ENCODE measurements around the gene GPR107.

GPR107 gene

GRCh38 chr9:130053109-130053503 is 600 bp upstream of the GPR107 start:
- H3K4me3 ChIP-seq (ENCODE audit: low read depth, low read length), result peak overlapping the region; percentile 80

- H3K4me3 ChIP-seq (ENCODE audit: low read depth, low read length), result peak overlapping the region; percentile 80
Observed at GRCh38 chr9:130054325-130054786, 650 bp downstream of the GPR107 start.

DNA sequence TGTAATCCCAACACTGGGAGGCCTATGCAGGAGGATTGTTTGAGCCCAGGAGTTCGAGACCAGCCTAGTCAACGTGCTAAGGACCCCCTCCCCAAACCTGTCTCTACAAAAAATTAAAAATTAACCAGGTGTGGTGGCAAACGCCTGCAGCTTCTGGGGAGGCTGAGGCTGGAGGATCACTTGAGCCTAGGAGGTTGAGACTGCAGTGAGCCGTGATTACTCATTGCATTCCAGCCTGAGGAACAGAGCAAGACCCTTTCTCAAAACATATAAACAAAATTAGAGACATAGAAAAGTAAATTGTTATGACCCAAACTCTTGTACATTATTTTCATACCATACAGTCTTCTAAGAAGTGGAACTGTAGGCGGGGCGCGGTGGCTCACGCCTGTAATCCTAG is 1.1 kb downstream of the GPR107 start:
- H3K4me3 ChIP-seq (ENCODE audit: low read depth, low read length), result peak overlapping the region; percentile 80

DNA sequence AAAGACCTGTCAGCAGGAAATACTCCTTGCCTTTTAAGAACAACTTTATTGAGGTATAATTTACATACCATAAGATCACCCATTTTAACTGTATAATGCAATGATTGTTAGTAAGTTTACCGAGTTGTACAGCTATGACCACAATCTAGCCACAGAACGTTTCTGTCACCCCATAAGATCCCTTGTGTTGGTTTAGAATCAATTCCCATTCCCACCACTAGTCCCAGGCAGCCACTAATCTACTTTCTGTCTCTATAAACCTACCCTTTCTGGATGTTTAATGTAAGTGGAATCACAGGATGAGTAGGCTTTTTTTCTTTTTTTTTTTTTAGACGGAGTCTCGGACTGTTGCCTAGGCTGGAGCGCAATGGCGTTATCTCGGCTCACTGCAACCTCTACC is 4.4 kb downstream of the GPR107 start:
- H3K4me3 ChIP-seq (ENCODE audit: low read depth, low read length), result no peak overlapping the region

DNA sequence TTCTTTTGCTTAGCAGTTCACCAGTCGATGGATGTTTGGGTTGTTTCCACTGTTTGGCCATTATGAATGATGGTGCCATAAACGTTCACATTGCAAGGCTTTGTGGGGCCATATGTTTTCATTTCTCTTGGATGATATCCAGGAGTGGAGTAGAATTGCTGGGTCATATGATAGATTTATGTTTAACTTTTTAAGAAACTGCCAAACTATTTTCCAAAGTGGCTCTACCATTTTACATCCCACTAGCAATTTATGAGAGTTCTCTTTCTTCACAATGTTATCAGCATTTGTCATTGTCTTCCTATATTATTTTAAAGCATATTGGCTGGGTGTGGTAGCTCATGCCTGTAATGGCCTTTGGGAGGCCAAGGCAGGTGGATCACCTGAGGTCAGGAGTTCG is 5.2 kb downstream of the GPR107 start:
- H3K4me3 ChIP-seq (ENCODE audit: low read depth, low read length), result no peak overlapping the region

GRCh38 chr9:130060296-130060695 is 6.6 kb downstream of the GPR107 start:
- no peak overlapping the region for H3K4me3 ChIP-seq (ENCODE audit: low read depth, low read length)

DNA sequence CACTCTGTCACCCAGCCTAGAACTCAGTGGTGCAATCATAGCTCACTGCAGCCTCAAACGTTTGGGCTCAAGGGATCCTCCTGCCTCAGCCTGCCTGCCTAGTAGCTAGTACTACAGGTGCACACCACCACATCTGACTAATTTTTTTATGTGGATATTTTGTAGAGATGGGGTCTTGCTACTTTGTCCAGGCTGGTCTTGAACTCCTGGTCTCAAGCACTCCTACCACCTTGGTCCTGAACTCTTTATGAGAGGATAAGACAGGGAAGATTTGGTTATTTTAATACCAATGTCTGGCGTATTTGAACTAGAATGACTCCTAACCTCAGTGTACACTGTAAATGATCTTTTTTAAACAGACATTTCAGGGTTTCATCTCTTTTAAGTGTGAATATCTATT is 9.0 kb downstream of the GPR107 start:
- no peak overlapping the region for H3K4me3 ChIP-seq (ENCODE audit: low read depth, low read length)

GRCh38 chr9:130064621-130065020 is 10.9 kb downstream of the GPR107 start:
- no peak overlapping the region for H3K4me3 ChIP-seq (ENCODE audit: low read depth, low read length)

- no peak overlapping the region for H3K4me3 ChIP-seq (ENCODE audit: low read depth, low read length)
Observed at GRCh38 chr9:130069048-130069447, 15.3 kb downstream of the GPR107 start.

- H3K4me3 ChIP-seq (ENCODE audit: low read depth, low read length), result no peak overlapping the region
Observed at GRCh38 chr9:130072515-130073235, 19.0 kb downstream of the GPR107 start.

GRCh38 chr9:130073373-130073772 is 19.7 kb downstream of the GPR107 start:
- no peak overlapping the region for H3K4me3 ChIP-seq (ENCODE audit: low read depth, low read length)

GRCh38 chr9:130078547-130078946 is 24.8 kb downstream of the GPR107 start:
- H3K4me3 ChIP-seq (ENCODE audit: low read depth, low read length), result no peak overlapping the region

- no peak overlapping the region for H3K4me3 ChIP-seq (ENCODE audit: low read depth, low read length)
Observed at GRCh38 chr9:130084337-130084736, 30.6 kb downstream of the GPR107 start.

GRCh38 chr9:130088051-130088450 is 34.3 kb downstream of the GPR107 start:
- H3K4me3 ChIP-seq (ENCODE audit: low read depth, low read length), result no peak overlapping the region

DNA sequence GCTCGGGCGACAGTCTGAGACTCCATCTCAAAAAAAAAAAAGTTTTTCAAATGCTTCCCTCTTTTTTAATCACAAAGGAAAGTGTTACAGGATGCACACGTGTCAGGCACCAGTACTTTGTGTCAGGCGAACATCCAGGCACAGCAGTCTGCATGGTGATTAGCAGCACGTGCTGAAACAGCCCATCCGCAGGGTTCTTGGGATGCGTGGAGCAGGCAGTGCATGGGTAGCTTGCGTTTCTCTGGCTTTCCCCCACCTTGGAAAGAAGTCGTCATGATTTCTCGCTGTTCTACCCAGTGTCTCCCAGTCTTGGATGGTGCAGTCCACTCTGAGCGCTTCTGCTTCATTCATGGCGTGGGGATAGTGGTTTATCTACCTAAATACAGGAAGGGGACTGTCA is 35.4 kb downstream of the GPR107 start:
- no peak overlapping the region for H3K4me3 ChIP-seq (ENCODE audit: low read depth, low read length)

- no peak overlapping the region for H3K4me3 ChIP-seq (ENCODE audit: low read depth, low read length)
Observed at GRCh38 chr9:130090915-130091314, 37.2 kb downstream of the GPR107 start.

DNA sequence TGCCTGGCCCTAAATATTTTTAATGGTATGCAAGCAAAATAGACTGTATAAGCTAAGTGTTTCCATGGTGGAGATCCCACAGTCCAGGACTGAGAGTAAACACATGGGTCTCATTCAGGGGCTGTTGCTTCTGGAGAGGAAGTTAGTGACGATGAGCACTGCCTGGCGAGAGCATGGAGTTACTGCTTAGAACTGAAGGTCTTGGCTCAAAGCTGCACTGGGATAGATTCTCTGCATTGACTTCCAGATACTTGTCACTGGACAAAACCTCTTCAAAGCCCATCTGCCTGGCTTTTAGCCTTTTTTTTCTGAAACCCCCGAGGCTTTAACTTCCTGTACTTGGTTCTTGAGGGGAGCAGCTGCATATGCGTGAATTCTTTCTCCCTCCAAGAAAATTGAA is 39.2 kb downstream of the GPR107 start:
- H3K4me3 ChIP-seq (ENCODE audit: low read depth, low read length), result no peak overlapping the region

DNA sequence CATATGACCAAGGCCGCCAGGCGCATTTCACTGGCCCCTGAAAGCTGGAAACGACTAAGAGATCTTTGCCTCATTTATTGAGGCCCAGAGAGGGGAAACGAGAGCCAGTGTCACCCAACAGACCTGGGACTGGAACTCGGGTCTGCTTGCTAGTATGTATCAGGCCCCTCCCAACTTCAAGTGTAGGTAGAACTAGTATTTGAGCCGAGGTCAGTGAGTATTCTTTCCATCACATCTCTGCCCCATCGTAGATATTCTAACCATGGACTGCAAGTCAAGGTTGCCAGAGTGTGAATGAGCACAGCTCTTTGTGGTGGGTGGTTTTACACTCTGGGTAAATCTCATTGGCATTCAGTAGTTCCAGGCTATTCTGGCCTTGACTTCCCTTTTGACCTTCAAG is 42.2 kb downstream of the GPR107 start:
- no peak overlapping the region for H3K4me3 ChIP-seq (ENCODE audit: low read depth, low read length)

GRCh38 chr9:130100681-130101080 is 47.0 kb downstream of the GPR107 start:
- H3K4me3 ChIP-seq (ENCODE audit: low read depth, low read length), result no peak overlapping the region

DNA sequence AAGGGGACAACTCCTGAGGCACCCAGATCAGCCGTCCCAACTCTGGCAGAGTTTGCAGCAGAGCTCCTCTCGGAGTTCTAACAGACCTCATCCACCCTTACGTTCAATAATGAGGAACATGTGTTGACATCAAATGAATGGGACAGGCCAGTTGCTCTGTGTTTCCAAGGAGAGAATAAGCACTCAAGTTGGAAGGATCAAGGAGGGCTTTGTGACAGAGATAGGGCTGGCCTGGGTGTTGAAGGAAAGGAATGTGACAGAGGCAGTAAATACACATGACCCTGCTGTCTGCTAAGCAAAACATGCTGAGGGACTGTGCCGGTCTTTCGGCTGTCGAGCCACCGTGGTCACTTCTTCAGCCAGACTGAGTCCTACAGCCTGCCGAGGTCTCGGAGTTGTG is 48.2 kb downstream of the GPR107 start:
- no peak overlapping the region for H3K4me3 ChIP-seq (ENCODE audit: low read depth, low read length)

- H3K4me3 ChIP-seq (ENCODE audit: low read depth, low read length), result no peak overlapping the region
Observed at GRCh38 chr9:130104491-130105193, 50.9 kb downstream of the GPR107 start.

DNA sequence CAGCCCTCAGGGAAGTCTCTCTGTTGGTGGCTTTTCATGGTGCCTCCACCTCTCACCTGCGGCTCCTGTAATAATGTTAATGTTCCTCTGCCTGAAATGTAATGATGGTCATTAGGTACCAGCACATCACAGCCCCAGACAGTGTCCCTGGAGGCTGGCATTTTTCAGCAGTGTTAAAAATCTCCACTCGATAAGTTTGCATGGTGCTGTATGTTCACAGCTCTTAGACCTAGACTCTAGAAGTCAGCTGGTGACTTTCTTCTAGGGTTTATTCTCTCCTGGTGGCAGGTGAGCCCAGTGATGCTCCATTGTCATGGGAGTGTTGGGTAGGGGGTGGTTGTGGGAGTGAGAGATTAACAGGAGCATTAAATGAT is 53.1 kb downstream of the GPR107 start:
- H3K4me3 ChIP-seq (ENCODE audit: low read depth, low read length), result no peak overlapping the region

Data from iPS-11a (cell line).